Endothelial cell of umbilical vein (primary cell): ENCODE results near the gene CERK. TPM values are rescaled to one million over a fixed set of nuclear protein-coding genes. Genes with fewer than 3 reads are reported as not detected.

Experiments used
- BruUV-seq: library from RNA; stranded (reverse); fragments of 400-500 nt; replicated peaks from 2 replicates; lab custom pipeline; 2021; lab: Mats Ljungman, UMichigan
- CTCF ChIA-PET: fragments of 300-600, 350-600 bp; sonication (Branson Sonifier 250); formaldehyde crosslinking; loops from one replicate; lab custom pipeline; 2021; ENCODE audit warnings: antibody characterized with exemption, inconsistent platforms; lab: Charles Lee
- POLR2A ChIA-PET: fragments of 300-600, 350-600 bp; sonication (Branson Sonifier 250); formaldehyde crosslinking; loops from one replicate; lab custom pipeline; 2021; ENCODE audit warnings: antibody characterized with exemption, inconsistent platforms; lab: Charles Lee
- DNase-seq: peaks from one replicate; pipeline ENCODE4 v3.0.0-alpha.2; 2011; ENCODE audit warnings: low read depth, low spot score
- FAIRE-seq: peaks from 2 replicates; lab custom pipeline; 2011; peaks lifted over from hg19 to GRCh38; lab: Jason Lieb, UNC
- H2AFZ ChIP-seq: 2 replicates; pipeline ENCODE4 v1.6.0; 2012; ENCODE audit warnings: low read depth, low read length, control low read depth, inconsistent platforms
- H3K27ac ChIP-seq: 2 replicates; pipeline ENCODE4 v1.5.1; 2011; ENCODE audit warnings: low read depth, mild to moderate bottlenecking, control low read depth, low read length, moderate library complexity; ENCODE audit not compliant: insufficient read depth
- H3K27me3 ChIP-seq, 2 experiments: 2 replicates each; pipeline versions ENCODE4 v1.6.0 to v1.6.1; 2011; ENCODE audit warnings: low read length in 2 of 2, mixed read lengths in 1 of 2; ENCODE audit not compliant: control insufficient read depth in 2 of 2, insufficient read depth in 2 of 2
- H3K36me3 ChIP-seq, 2 experiments: 2 replicates in 1 of 2; 3 replicates in 1 of 2; pipeline ENCODE4 v1.5.1; 2011; ENCODE audit warnings: low read length in 2 of 2, mild to moderate bottlenecking in 1 of 2, moderate library complexity in 1 of 2; ENCODE audit not compliant: control insufficient read depth in 2 of 2, insufficient read depth in 2 of 2; ENCODE audit errors: extremely low read depth in 1 of 2
- H3K4me1 ChIP-seq: 3 replicates; pipeline ENCODE4 v1.5.1; 2011; ENCODE audit warnings: mild to moderate bottlenecking, low read length; ENCODE audit not compliant: control insufficient read depth, insufficient read depth; ENCODE audit errors: extremely low read depth
- H3K4me2 ChIP-seq: 2 replicates; pipeline ENCODE4 v1.6.1; 2011; ENCODE audit warnings: low read length, control low read depth, mixed read lengths; ENCODE audit not compliant: insufficient read depth
- H3K4me3 ChIP-seq, 3 experiments: fragments of 200-600 bp in 1 of 3; sonication (generic), shearing (Covaris generic) in 1 of 3; replicated peaks in 1 of 3; 2 replicates each; pipeline ENCODE4 v1.5.1; 2011 to 2016; ENCODE audit warnings: control low read depth in 3 of 3, low read length in 3 of 3, mild to moderate bottlenecking in 2 of 3, inconsistent platforms in 1 of 3, low read depth in 1 of 3, moderate library complexity in 1 of 3; ENCODE audit not compliant: insufficient read depth in 1 of 3
- H3K79me2 ChIP-seq: 2 replicates; pipeline ENCODE4 v1.6.0; 2012; ENCODE audit warnings: low read length, inconsistent platforms; ENCODE audit not compliant: control insufficient read depth, insufficient read depth
- H3K9ac ChIP-seq: replicated peaks from 2 replicates; pipeline ENCODE3; 2011; ENCODE audit warnings: low read length, control low read depth; ENCODE audit not compliant: insufficient read depth; ENCODE audit errors: extremely low read depth
- H3K9me1 ChIP-seq: replicated peaks from 3 replicates; pipeline ENCODE4 v1.6.0; 2011; ENCODE audit warnings: mild to moderate bottlenecking, low read length; ENCODE audit not compliant: control insufficient read depth, insufficient read depth; ENCODE audit errors: extremely low read depth
- H3K9me3 ChIP-seq: replicated peaks from 2 replicates; pipeline ENCODE4 v1.5.1; 2012; ENCODE audit warnings: low read length, inconsistent platforms; ENCODE audit not compliant: control insufficient read depth, insufficient read depth
- H4K20me1 ChIP-seq: replicated peaks from 2 replicates; pipeline ENCODE3; 2011; ENCODE audit warnings: mild to moderate bottlenecking, low read length; ENCODE audit not compliant: control insufficient read depth, insufficient read depth; ENCODE audit errors: extremely low read depth
- CTCF ChIP-seq, 2 donors: IDR thresholded peaks; 1 replicate in 1 of 2; 2 replicates in 1 of 2; pipeline ENCODE4 v1.5.1; 2011; ENCODE audit warnings: low read length in 2 of 2, mild to moderate bottlenecking in 2 of 2, moderate library complexity in 2 of 2, control low read depth in 1 of 2, inconsistent platforms in 1 of 2, low read depth in 1 of 2; ENCODE audit not compliant: insufficient read depth in 1 of 2; ENCODE audit errors: extremely low read depth in 1 of 2
- EZH2 ChIP-seq: IDR thresholded peaks from 2 replicates; pipeline ENCODE4 v1.6.1; 2012; ENCODE audit warnings: borderline replicate concordance, low read depth, mild to moderate bottlenecking, moderate library complexity, low read length, inconsistent platforms; ENCODE audit not compliant: severe bottlenecking
- FOS ChIP-seq: IDR thresholded peaks from 2 replicates; pipeline ENCODE4 v1.6.1; 2011; ENCODE audit warnings: mild to moderate bottlenecking, low read length, moderate library complexity, borderline replicate concordance; ENCODE audit not compliant: insufficient read depth
- GATA2 ChIP-seq: IDR thresholded peaks from 2 replicates; pipeline ENCODE4 v1.7.0; 2011; ENCODE audit warnings: low read depth, mild to moderate bottlenecking, moderate library complexity, mixed read lengths, low read length; ENCODE audit not compliant: insufficient read length, insufficient read depth
- JUN ChIP-seq: IDR thresholded peaks from 2 replicates; pipeline ENCODE4 v1.6.1; 2011; ENCODE audit warnings: borderline replicate concordance, low read depth; ENCODE audit not compliant: insufficient read length, insufficient read depth
- MAX ChIP-seq: IDR thresholded peaks from 2 replicates; pipeline ENCODE4 v1.6.1; 2011; ENCODE audit not compliant: insufficient read depth, insufficient read length
- MYC ChIP-seq: IDR thresholded peaks from one replicate; pipeline ENCODE4 v1.6.1; 2011; ENCODE audit warnings: mild to moderate bottlenecking, low read depth, low read length
- POLR2A ChIP-seq: IDR thresholded peaks from 2 replicates; pipeline ENCODE4 v1.6.1; 2012; ENCODE audit warnings: low read depth, mild to moderate bottlenecking, control low read depth, low read length
- POLR2AphosphoS5 ChIP-seq: IDR thresholded peaks from 2 replicates; pipeline ENCODE4 v1.6.1; 2012; ENCODE audit warnings: low read depth, mild to moderate bottlenecking, control low read depth, low read length, moderate library complexity; ENCODE audit not compliant: insufficient read depth
- dilution Hi-C: fragments of 300-500 bp; cut with MboI; formaldehyde crosslinking; loops from one replicate; pipeline ENCODE4 v1.15.0; 2019; ENCODE audit warnings: low sequenced_read_pairs; ENCODE audit not compliant: extremely low pct_ligation_motif_present
- intact Hi-C: fragments of 100-400 bp; cut with micrococcal nuclease; formaldehyde crosslinking; loops from one replicate; pipeline ENCODE4 v1.10.0; 2022
- polyA plus RNA-seq, 4 experiments: library from polyadenylated mRNA; depleted of rRNA in 3 of 4; stranded (reverse) in 3 of 4; unstranded in 1 of 4; fragments of >200 nt; gene quantifications; 2 replicates each; pipeline versions ENCODE4 v1.2.1 to v1.2.3, GENCODE V29; 2011 to 2012; ENCODE audit warnings: missing spikeins in 1 of 4
- total RNA-seq: library from RNA; stranded (reverse); gene quantifications from 2 replicates; pipeline ENCODE4 v1.2.3, GENCODE V29; 2021

The CERK gene
- total and polyA plus RNA-seq, 2 donors (not counting 3 experiments of a cell fraction or from before 2014, with no cell fraction given) = 61.1 to 88.0 TPM

- H3K9ac ChIP-seq = no peak overlapping the region
- TF ChIP-seq MYC (no peak), CTCF (IDR thresholded peaks at IDR 0.05; ENCODE audit: extremely low read depth in 1 of 2, insufficient read depth in 1 of 2, low read depth in 1 of 2, low read length in 2 of 2) (no peak), JUN (no peak), MAX (no peak), POLR2A (no peak), EZH2 (no peak), POLR2AphosphoS5 (no peak), GATA2 (no peak), FOS (no peak)
- no peaks in the 10 kb centered on the region for H3K36me3 ChIP-seq
- H3K4me2 ChIP-seq = no peak overlapping the region
- intact Hi-C loops = no loop called here
- H3K79me2 ChIP-seq = no peaks in the 10 kb centered on the region
- no peak overlapping the region for H2AFZ ChIP-seq
- H3K4me3 ChIP-seq = no peak overlapping the region
- H3K9me1 ChIP-seq = no peaks in the 10 kb centered on the region
- BruUV-seq = no TSS peak
- no peaks in the 10 kb centered on the region for H3K9me3 ChIP-seq
- no peaks in the 10 kb centered on the region for H3K4me1 ChIP-seq
- H4K20me1 ChIP-seq = no peaks in the 10 kb centered on the region
- H3K27me3 ChIP-seq = no peaks in the 10 kb centered on the region
- ChIA-PET CTCF (no interaction called here), POLR2A (no interaction called here)
- FAIRE-seq (no peak), DNase-seq (no peak)
- H3K27ac ChIP-seq = no peak overlapping the region
- dilution Hi-C loops = no loop called here
Measured at GRCh38 chr22:46676479-46676878, 61.6 kb downstream of the CERK start.
